ENCODE data around the gene SLC7A1. TPM values are rescaled to one million over a fixed set of nuclear protein-coding genes. Genes with fewer than 3 reads are reported as not detected.

The SLC7A1 gene
- total RNA-seq, 4 donors from 2014 or later, result 87.5 to 127 (median 93.9) TPM

- intact Hi-C loops (cut with DNase I), result no loop called here
- no peak overlapping the region for H3K4me3 ChIP-seq
- H3K36me3 ChIP-seq, result no peaks in the 10 kb centered on the region
- H3K9me3 ChIP-seq, result no peaks in the 10 kb centered on the region
- no peak for DNase-seq
- WGBS, 2 donors, result 79 to 81% methylated on average over 15 to 21 of the region's 22 CpGs
- TF ChIP-seq POLR2A (IDR thresholded peaks at IDR 0.05) (no peak), CTCF (IDR thresholded peaks at IDR 0.05) (no peak)
- H3K4me1 ChIP-seq, result no peaks in the 10 kb centered on the region
- peaks cover 0 to 62% (median 0%) of the 10 kb centered on the region in 4 donors for H3K27me3 ChIP-seq
- H3K27ac ChIP-seq, result no peak overlapping the region
Observed at GRCh38 chr13:29487466-29488454, 107.7 kb downstream of the SLC7A1 start.

- WGBS, 2 donors, result 54 to 56% methylated on average over 3 of the region's 3 CpGs
- no peak for TF ChIP-seq CTCF (IDR thresholded peaks at IDR 0.05)
- no peak for TF ChIP-seq POLR2A (IDR thresholded peaks at IDR 0.05)
- peaks cover 0 to 57% (median 0%) of the 10 kb centered on the region in 4 donors for H3K27me3 ChIP-seq
- intact Hi-C loops (cut with DNase I), result no loop called here
- H3K4me1 ChIP-seq, result no peaks in the 10 kb centered on the region
- no peak overlapping the region for H3K27ac ChIP-seq
- H3K9me3 ChIP-seq, result no peaks in the 10 kb centered on the region
- no peak overlapping the region for H3K4me3 ChIP-seq
- DNase-seq, result no peak
- no peaks in the 10 kb centered on the region for H3K36me3 ChIP-seq
Observed at GRCh38 chr13:29486551-29486950, 108.9 kb downstream of the SLC7A1 start.

GRCh38 chr13:29484796-29485195 lies 110.7 kb downstream of the SLC7A1 start:
- Histone ChIP-seq H3K4me1 (no peaks in the 10 kb centered on the region), H3K36me3 (no peaks in the 10 kb centered on the region), H3K4me3 (no peak overlapping the region), H3K27ac (no peak overlapping the region), H3K9me3 (no peaks in the 10 kb centered on the region), H3K27me3 (peaks cover 0 to 54% (median 0%) of the 10 kb centered on the region in 4 donors)
- no peak for TF ChIP-seq POLR2A (IDR thresholded peaks at IDR 0.05)
- no peak for TF ChIP-seq CTCF (IDR thresholded peaks at IDR 0.05)
- intact Hi-C loops (cut with DNase I), result no loop called here
- no peak for DNase-seq
- WGBS, 2 donors, result 80 to 88% methylated on average over 5 to 7 of the region's 7 CpGs

- Histone ChIP-seq H3K27me3 (peaks cover 0 to 54% (median 0%) of the 10 kb centered on the region in 4 donors), H3K4me3 (no peak overlapping the region), H3K27ac (no peak overlapping the region), H3K9me3 (no peaks in the 10 kb centered on the region), H3K36me3 (no peaks in the 10 kb centered on the region), H3K4me1 (no peaks in the 10 kb centered on the region)
- no peak for DNase-seq
- TF ChIP-seq CTCF (IDR thresholded peaks at IDR 0.05) (no peak), POLR2A (IDR thresholded peaks at IDR 0.05) (no peak)
- whole genome bisulfite sequencing, 2 donors, result 62 to 76% methylated on average over 2 to 5 of the region's 7 CpGs
- intact Hi-C loops (cut with DNase I), result no loop called here
Observed at GRCh38 chr13:29484236-29484635, 111.3 kb downstream of the SLC7A1 start.

GRCh38 chr13:29483623-29484022 lies 111.9 kb downstream of the SLC7A1 start:
- no peaks in the 10 kb centered on the region for H3K4me1 ChIP-seq
- no peak overlapping the region for H3K27ac ChIP-seq
- no peak overlapping the region for H3K4me3 ChIP-seq
- peaks cover 0 to 53% (median 0%) of the 10 kb centered on the region in 4 donors for H3K27me3 ChIP-seq
- no peak for TF ChIP-seq POLR2A (IDR thresholded peaks at IDR 0.05)
- no peak for TF ChIP-seq CTCF (IDR thresholded peaks at IDR 0.05)
- no peaks in the 10 kb centered on the region for H3K9me3 ChIP-seq
- DNase-seq, result no peak
- H3K36me3 ChIP-seq, result no peaks in the 10 kb centered on the region
- intact Hi-C loops (cut with DNase I), result no loop called here
- WGBS, 2 donors, result 66 to 92% methylated on average over 2 to 3 of the region's 4 CpGs
